Measurements from ENCODE around the gene ARFGEF2. TPM values are rescaled to one million over a fixed set of nuclear protein-coding genes. Genes with fewer than 3 reads are reported as not detected.

ARFGEF2 gene
- total RNA-seq, 1 experiment from 2014 or later = 22.2 TPM

- ATAC-seq (no peak), DNase-seq (ENCODE audit: low read depth, low spot score) (no peak)
- no peak overlapping the region for H3K4me2 ChIP-seq (ENCODE audit: low read length)
- H3K36me3 ChIP-seq (ENCODE audit: control insufficient read depth in 1 of 2, insufficient read depth in 2 of 2, low read length in 2 of 2) = no peaks in the 10 kb centered on the region
- ChIA-PET RAD21 (ENCODE audit: low non-redundant PET in 1 of 2, low total read pairs in 2 of 2, uncharacterized antibody in 2 of 2, unreplicated experiment in 2 of 2) (no interaction called here), POLR2A (no interaction called here), CTCF (interaction anchor here (1.9 kb wide), 1 partner anchor 241 kb away, joined by 11 read pairs; no protein-coding TSS in a partner anchor)
- intact Hi-C loops (cut with micrococcal nuclease) = no loop called here
- H3K79me2 ChIP-seq (ENCODE audit: insufficient read depth, low read length) = no peaks in the 10 kb centered on the region
- no peaks in the 10 kb centered on the region for H3K9me2 ChIP-seq (ENCODE audit: insufficient read depth)
- TF ChIP-seq SRF (IDR thresholded peaks at IDR 0.05; ENCODE audit: low read depth) = no peak
- no peaks in the 10 kb centered on the region for H3K9me3 ChIP-seq (ENCODE audit: control insufficient read depth in 1 of 2, insufficient read depth in 1 of 2, low read depth in 1 of 2, low read length in 2 of 2)
- H2AFZ ChIP-seq (ENCODE audit: low read depth, low read length, poor library complexity, severe bottlenecking) = no peak overlapping the region
- H3K4me1 ChIP-seq (ENCODE audit: control insufficient read depth in 1 of 2, insufficient read depth in 2 of 2, low read length in 2 of 2) = peaks cover 7 to 12% of the 10 kb centered on the region in 2 experiments
- no peak overlapping the region for H3K4me3 ChIP-seq (replicated peaks in 1 of 2; ENCODE audit: low read depth in 1 of 2, low read length in 2 of 2)
- H3K9ac ChIP-seq (ENCODE audit: low read length) = no peak overlapping the region
- no peaks in the 10 kb centered on the region for H4K20me1 ChIP-seq (ENCODE audit: insufficient read depth)
- no peaks in the 10 kb centered on the region for H3K27me3 ChIP-seq (ENCODE audit: insufficient read depth, low read length)
- no TSS peak for BruUV-seq (replicated peaks)
- no peak overlapping the region for H3K27ac ChIP-seq (ENCODE audit: low read depth, low read length)
Observed at GRCh38 chr20:48898896-48899530, 22.5 kb upstream of the ARFGEF2 start.

DNA sequence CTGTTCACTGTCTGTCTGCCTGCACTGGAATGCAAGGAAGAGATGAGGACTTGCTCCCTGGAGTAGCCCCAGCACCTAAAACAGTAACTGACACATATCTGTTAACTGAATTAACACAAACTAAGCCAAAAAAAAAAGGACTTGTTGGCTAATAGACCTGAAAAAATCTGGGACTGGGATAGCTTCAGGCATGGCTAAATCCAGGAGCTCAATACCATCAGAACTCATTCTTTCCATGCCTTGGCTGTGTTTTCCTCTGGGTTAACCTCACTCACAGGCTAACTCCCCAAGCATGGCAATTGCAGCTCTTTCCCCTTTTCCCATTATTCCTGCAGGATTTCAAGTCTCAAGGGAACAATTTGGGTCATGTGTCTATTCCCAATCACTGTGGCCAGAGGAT is 21.6 kb upstream of the ARFGEF2 start:
- H3K27ac ChIP-seq (ENCODE audit: low read depth, low read length) = no peak overlapping the region
- RAD21 ChIA-PET (ENCODE audit: low non-redundant PET in 1 of 2, low total read pairs in 2 of 2, uncharacterized antibody in 2 of 2, unreplicated experiment in 2 of 2) = no interaction called here
- intact Hi-C loops (cut with micrococcal nuclease) = no loop called here
- H3K79me2 ChIP-seq (ENCODE audit: insufficient read depth, low read length) = no peaks in the 10 kb centered on the region
- no TSS peak for BruUV-seq (replicated peaks)
- no peak for ATAC-seq
- no peaks in the 10 kb centered on the region for H4K20me1 ChIP-seq (ENCODE audit: insufficient read depth)
- POLR2A ChIA-PET = no interaction called here
- no peaks in the 10 kb centered on the region for H3K27me3 ChIP-seq (ENCODE audit: insufficient read depth, low read length)
- H3K9ac ChIP-seq (ENCODE audit: low read length) = no peak overlapping the region
- peaks cover 7 to 17% of the 10 kb centered on the region in 2 experiments for H3K4me1 ChIP-seq (ENCODE audit: control insufficient read depth in 1 of 2, insufficient read depth in 2 of 2, low read length in 2 of 2)
- no peak overlapping the region for H3K4me2 ChIP-seq (ENCODE audit: low read length)
- no peaks in the 10 kb centered on the region for H3K9me2 ChIP-seq (ENCODE audit: insufficient read depth)
- no peak for DNase-seq (ENCODE audit: low read depth, low spot score)
- no peak overlapping the region for H3K4me3 ChIP-seq (replicated peaks in 1 of 2; ENCODE audit: low read depth in 1 of 2, low read length in 2 of 2)
- TF ChIP-seq FOSL1 (IDR thresholded peaks at IDR 0.05; ENCODE audit: low read depth) (no peak), SP1 (IDR thresholded peaks at IDR 0.05; ENCODE audit: low read depth) (no peak), MAX (IDR thresholded peaks at IDR 0.05) (no peak)
- H2AFZ ChIP-seq (ENCODE audit: low read depth, low read length, poor library complexity, severe bottlenecking) = no peak overlapping the region
- no peaks in the 10 kb centered on the region for H3K9me3 ChIP-seq (ENCODE audit: control insufficient read depth in 1 of 2, insufficient read depth in 1 of 2, low read depth in 1 of 2, low read length in 2 of 2)
- H3K36me3 ChIP-seq (ENCODE audit: control insufficient read depth in 1 of 2, insufficient read depth in 2 of 2, low read length in 2 of 2) = no peaks in the 10 kb centered on the region
- CTCF ChIA-PET = interaction anchor here (1.9 kb wide), 1 partner anchor 242 kb away, joined by 11 read pairs; no protein-coding TSS in a partner anchor
